HG03025 (cell line): Measurements from ENCODE around the gene ACTN1.

Experiments
- ATAC-seq: cut with Tn5 transposase; IDR thresholded peaks from one replicate; pipeline ENCODE4 v1.9.1; 2021; ENCODE audit warnings: mild to moderate bottlenecking, moderate library complexity; ENCODE audit not compliant: unreplicated experiment, low FRiP score

Gene ACTN1

GRCh38 chr14:68894802-68895703 lies 84.0 kb downstream of the ACTN1 start:
- no peak for ATAC-seq

- ATAC-seq, result no peak
These were observed 85.0 kb downstream of the ACTN1 start for GRCh38 chr14:68894123-68894522.

- ATAC-seq, result no peak
These were observed 85.5 kb downstream of the ACTN1 start for GRCh38 chr14:68893566-68893965.

- ATAC-seq, result no peak
These were observed 86.1 kb downstream of the ACTN1 start for GRCh38 chr14:68892961-68893360.

- ATAC-seq, result no peak
These were observed 87.0 kb downstream of the ACTN1 start for GRCh38 chr14:68891851-68892660.

GRCh38 chr14:68890173-68890931 lies 88.8 kb downstream of the ACTN1 start:
- ATAC-seq, result no peak

GRCh38 chr14:68888883-68889282 lies 90.2 kb downstream of the ACTN1 start:
- no peak for ATAC-seq

GRCh38 chr14:68888025-68888850 lies 90.9 kb downstream of the ACTN1 start:
- ATAC-seq, result no peak

GRCh38 chr14:68886109-68886434 lies 93.0 kb downstream of the ACTN1 start:
- no peak for ATAC-seq

- ATAC-seq, result no peak
These were observed 93.6 kb downstream of the ACTN1 start for GRCh38 chr14:68885226-68886108.

GRCh38 chr14:68884031-68885030 lies 94.8 kb downstream of the ACTN1 start:
- no peak for ATAC-seq

- no peak for ATAC-seq
These were observed 96.9 kb downstream of the ACTN1 start for GRCh38 chr14:68882235-68882634.

GRCh38 chr14:68881396-68881795 lies 97.7 kb downstream of the ACTN1 start:
- no peak for ATAC-seq

- ATAC-seq, result no peak
These were observed 98.5 kb downstream of the ACTN1 start for GRCh38 chr14:68880581-68881105.

- no peak for ATAC-seq
These were observed 99.1 kb downstream of the ACTN1 start for GRCh38 chr14:68879841-68880575.

GRCh38 chr14:68879321-68879781 lies 99.8 kb downstream of the ACTN1 start:
- no peak for ATAC-seq

- ATAC-seq, result no peak
These were observed 100.2 kb downstream of the ACTN1 start for GRCh38 chr14:68878908-68879307.
